Duodenal mucosa (tissue), 2 donors: Measurements from ENCODE around the gene PAX5.

Source experiments
- H3K27ac ChIP-seq: one replicate; pipeline ENCODE4 v1.7.0; 2013; ENCODE audit warnings: low read depth, low read length
- H3K27me3 ChIP-seq, 2 donors: one replicate each; pipeline ENCODE4 v1.7.0; 2013; ENCODE audit warnings: low read length in 2 of 2, control low read depth in 1 of 2; ENCODE audit not compliant: insufficient read depth in 2 of 2, control insufficient read depth in 1 of 2
- H3K36me3 ChIP-seq, 2 donors: one replicate each; pipeline ENCODE4 v1.7.0; 2013; ENCODE audit warnings: low read length in 2 of 2, control low read depth in 1 of 2; ENCODE audit not compliant: insufficient read depth in 2 of 2, control insufficient read depth in 1 of 2
- H3K4me1 ChIP-seq, 2 donors: one replicate each; pipeline ENCODE4 v1.7.0; 2013; ENCODE audit warnings: low read length in 2 of 2, control low read depth in 1 of 2; ENCODE audit not compliant: insufficient read depth in 2 of 2, control insufficient read depth in 1 of 2
- H3K4me3 ChIP-seq, 2 donors: one replicate each; pipeline ENCODE4 v1.7.0; 2013; ENCODE audit warnings: low read length in 2 of 2, low read depth in 1 of 2
- H3K9ac ChIP-seq, 2 donors: one replicate each; pipeline ENCODE4 v1.7.0; 2013; ENCODE audit warnings: low read length in 2 of 2, low read depth in 1 of 2
- H3K9me3 ChIP-seq, 2 donors: one replicate each; pipeline ENCODE4 v1.7.0; 2013; ENCODE audit warnings: low read length in 2 of 2, control low read depth in 1 of 2; ENCODE audit not compliant: control insufficient read depth in 1 of 2

Gene PAX5

DNA sequence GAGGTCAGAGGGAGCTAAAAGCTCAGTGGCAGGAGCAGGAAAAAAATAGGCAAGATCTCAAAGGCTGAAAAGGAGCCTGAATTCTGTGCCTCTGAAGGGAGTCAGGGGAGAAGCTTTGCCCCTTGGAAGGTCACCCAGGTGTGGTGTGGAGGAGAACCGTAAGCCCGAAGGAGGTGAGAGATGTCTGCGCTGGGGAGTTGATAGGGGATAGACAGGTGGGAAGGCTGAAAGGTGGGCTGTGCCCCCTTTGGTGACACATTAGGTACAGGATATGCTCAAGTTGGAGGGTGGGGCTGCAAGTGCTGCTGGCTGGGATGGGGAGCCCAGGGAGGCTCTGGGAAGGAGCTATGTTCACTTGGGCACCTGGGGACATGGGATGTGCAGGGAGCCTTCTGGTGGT, 217.7 kb downstream of the PAX5 start:
- Histone ChIP-seq H3K9ac (no peak overlapping the region), H3K4me3 (no peak overlapping the region), H3K27me3 (peaks cover 14 to 15% of the 10 kb centered on the region in 2 donors), H3K27ac (no peak overlapping the region), H3K9me3 (no peaks in the 10 kb centered on the region), H3K4me1 (no peaks in the 10 kb centered on the region), H3K36me3 (no peaks in the 10 kb centered on the region)

DNA sequence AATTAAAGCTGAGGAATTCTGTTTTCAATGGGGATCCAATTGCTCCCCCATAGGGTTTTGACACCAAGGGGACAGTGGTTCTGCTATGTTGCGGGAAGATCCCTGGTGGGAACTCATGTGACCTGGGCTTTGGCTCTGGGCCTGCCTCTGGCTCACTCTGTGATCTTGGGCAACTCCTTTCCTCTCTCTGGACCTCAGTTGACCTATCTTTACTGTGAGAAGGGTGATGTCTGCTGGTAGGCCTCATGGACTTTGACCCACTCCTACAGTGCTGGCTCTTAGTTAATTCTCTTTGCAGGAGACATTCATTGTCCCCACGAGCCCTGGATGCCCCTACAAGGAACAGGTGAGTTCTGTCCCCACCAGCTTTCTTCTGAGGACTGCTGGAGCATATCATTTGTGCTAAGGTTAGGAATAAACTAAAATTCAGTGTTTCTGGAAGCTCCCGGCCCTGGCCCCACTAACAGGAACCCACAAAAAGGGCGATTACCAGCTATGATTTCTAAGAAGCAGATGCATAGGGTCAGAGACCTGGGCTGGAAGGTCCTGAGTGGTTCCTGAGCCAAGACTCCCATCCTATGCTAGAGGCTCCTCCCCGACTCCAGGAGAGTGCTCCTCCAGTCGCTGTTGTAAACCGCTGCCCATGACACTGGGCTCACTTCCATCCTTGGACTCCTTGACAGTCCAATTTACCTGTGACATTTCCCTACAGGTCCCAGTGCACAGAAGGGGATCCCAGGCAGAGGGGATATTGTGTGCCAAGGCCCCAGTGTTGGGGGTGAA, 218.3 kb downstream of the PAX5 start:
- no peak overlapping the region for H3K27ac ChIP-seq
- no peaks in the 10 kb centered on the region for H3K4me1 ChIP-seq
- peaks cover 14 to 15% of the 10 kb centered on the region in 2 donors for H3K27me3 ChIP-seq
- no peak overlapping the region for H3K9ac ChIP-seq
- H3K36me3 ChIP-seq = no peaks in the 10 kb centered on the region
- no peaks in the 10 kb centered on the region for H3K9me3 ChIP-seq
- no peak overlapping the region for H3K4me3 ChIP-seq

DNA sequence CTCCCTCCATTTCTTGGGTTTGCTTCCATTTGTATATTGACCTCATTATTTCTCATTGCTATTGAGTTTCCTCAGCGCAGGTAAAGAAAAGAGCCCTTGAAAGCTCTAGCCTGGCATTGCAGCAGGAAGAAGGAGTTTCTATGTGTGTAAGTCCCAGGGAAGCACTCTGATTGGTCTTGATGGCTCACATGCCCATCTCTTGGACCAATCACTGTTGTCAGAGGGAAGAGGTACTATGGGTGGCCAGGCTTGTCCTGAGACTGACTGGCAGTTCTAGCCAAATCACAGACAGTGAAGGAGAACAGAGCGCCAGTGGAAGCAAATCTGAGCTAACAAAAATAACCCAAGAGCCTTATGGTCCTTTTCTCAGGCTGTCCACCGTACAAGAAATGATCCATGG, 219.0 kb downstream of the PAX5 start:
- Histone ChIP-seq H3K4me3 (no peak overlapping the region), H3K27ac (no peak overlapping the region), H3K36me3 (no peaks in the 10 kb centered on the region), H3K9me3 (no peaks in the 10 kb centered on the region), H3K27me3 (peaks cover 14 to 15% of the 10 kb centered on the region in 2 donors), H3K4me1 (no peaks in the 10 kb centered on the region), H3K9ac (no peak overlapping the region)

DNA sequence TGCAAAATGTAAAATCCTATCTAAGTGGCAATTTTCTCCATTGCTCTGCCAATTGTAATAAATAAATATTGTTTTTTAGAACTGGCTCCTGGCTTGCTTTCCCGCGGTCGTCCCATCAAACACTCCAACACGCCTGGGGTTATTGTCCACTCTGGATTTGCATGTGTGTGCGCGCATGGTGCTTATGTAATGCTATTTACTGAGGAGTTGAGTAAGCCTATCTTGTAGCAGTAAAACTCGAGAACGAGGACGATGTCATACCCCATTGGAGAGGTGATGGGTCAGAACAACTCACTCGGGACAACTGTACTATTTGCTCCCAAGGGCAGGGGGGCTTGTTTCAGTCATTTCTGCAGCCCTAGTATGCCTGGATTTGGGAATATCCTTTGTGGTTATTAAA, 220.9 kb downstream of the PAX5 start:
- Histone ChIP-seq H3K9me3 (no peaks in the 10 kb centered on the region), H3K9ac (no peak overlapping the region), H3K27ac (no peak overlapping the region), H3K4me1 (no peaks in the 10 kb centered on the region), H3K4me3 (no peak overlapping the region), H3K36me3 (no peaks in the 10 kb centered on the region), H3K27me3 (peaks cover 4 to 9% of the 10 kb centered on the region in 2 donors)

DNA sequence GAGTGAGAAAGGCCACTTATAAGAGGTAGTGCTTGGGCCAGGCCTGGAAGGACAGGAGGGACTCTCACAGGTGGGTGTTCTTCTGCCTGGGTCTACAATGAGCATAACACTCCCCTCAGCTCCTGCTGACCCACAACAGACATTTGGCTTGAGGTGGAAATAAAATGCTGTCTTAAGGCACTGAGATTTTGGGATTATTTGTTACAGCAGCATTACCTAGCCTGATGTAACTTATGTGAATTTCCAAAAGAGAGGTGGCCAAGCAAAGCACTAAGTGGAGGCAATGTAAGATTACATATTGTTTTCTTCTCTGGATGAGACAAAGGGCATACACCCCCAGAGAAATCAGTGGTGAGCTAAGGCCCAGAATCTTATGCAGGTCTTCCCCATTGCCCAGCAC, 221.5 kb downstream of the PAX5 start:
- no peak overlapping the region for H3K9ac ChIP-seq

DNA sequence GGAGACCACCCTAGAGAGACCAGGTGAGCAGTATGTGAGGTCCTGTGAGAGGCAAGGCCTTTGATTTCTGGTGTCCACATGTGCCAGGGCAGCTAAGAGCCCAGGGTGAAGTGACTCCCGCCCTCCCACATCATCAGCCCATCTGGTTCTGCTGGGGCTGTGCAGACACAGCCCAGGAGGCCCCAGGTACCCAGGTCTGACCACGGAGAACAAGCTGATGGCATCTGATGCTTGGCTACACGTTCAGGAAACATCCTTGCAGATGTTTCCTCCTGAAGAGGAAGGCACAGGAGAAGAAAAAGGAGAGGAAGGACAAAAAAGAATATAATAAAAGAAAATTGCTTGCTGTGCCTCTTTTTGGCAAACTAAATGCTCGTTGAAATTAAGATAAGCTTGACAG, 225.8 kb downstream of the PAX5 start:
- H3K9me3 ChIP-seq = no peaks in the 10 kb centered on the region
- H3K9ac ChIP-seq = no peak overlapping the region
- no peaks in the 10 kb centered on the region for H3K4me1 ChIP-seq
- no peak overlapping the region for H3K27ac ChIP-seq
- no peaks in the 10 kb centered on the region for H3K36me3 ChIP-seq
- H3K27me3 ChIP-seq = no peaks in the 10 kb centered on the region
- no peak overlapping the region for H3K4me3 ChIP-seq

More for the DNA sequence above, 221.5 kb downstream of the PAX5 start:
- H3K4me1 ChIP-seq = no peaks in the 10 kb centered on the region
- no peak overlapping the region for H3K27ac ChIP-seq
- H3K4me3 ChIP-seq = no peak overlapping the region
- peaks cover 0 to 3% of the 10 kb centered on the region in 2 donors for H3K27me3 ChIP-seq
- H3K9me3 ChIP-seq = no peaks in the 10 kb centered on the region
- H3K36me3 ChIP-seq = no peaks in the 10 kb centered on the region

DNA sequence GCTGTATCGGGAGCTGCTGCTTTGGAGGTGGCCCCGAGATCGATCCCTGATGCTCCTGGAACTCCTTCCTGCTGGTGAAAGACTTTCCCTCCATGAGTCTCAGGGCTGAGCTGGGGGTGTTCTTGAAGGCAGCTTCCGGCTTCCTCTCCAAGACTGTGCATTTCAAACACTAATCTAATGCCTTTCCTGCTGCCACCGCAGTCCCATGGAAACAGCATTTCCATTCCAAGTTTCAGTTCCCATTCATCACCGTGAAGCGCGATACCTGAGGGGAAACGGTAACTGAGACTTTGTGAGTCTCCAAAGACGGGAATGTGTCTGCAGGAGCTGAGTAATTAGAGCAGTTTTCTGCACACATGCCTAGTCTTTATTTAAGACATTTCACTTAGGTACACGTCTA, 230.1 kb downstream of the PAX5 start:
- H3K4me1 ChIP-seq = no peaks in the 10 kb centered on the region
- H3K27ac ChIP-seq = no peak overlapping the region
- peaks cover 0 to 9% of the 10 kb centered on the region in 2 donors for H3K27me3 ChIP-seq
- H3K9ac ChIP-seq = no peak overlapping the region
- H3K36me3 ChIP-seq = no peaks in the 10 kb centered on the region
- no peaks in the 10 kb centered on the region for H3K9me3 ChIP-seq
- no peak overlapping the region for H3K4me3 ChIP-seq

DNA sequence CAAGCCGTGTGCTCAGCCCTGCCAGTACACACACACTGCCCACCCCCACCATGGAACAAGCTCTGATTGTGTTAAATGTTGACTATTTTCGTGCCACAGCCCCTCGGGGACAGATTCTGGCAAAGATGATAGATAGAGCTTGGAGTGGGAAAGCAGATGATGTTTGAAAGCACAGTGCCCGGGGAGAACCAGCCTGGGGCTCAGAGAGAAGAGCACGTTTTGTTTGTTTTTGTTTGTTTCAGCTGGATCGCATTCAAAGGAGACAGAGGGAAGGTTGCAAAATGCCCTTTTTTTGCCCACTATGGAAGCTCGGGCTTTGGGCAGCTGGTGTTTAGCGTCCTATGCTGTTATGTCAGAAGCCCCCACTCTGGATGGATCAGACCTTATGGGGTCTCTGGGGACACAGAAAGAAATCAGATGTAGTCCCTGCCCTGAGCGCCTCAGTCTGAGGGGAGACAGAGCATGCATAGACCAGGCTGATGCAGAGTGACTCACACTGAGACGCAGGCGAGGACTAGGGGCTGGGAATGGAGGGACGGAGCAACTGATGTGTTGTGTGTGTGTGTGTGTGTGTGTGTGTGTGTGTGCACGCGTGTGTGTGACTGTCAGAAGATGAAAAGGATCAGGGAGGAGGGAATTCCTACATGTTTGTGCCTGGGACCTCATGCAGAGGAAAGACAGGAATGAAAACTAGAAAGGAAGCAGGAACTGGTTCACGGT, 231.7 kb downstream of the PAX5 start:
- Histone ChIP-seq H3K27ac (no peak overlapping the region), H3K4me1 (no peaks in the 10 kb centered on the region), H3K36me3 (no peaks in the 10 kb centered on the region), H3K9ac (no peak overlapping the region), H3K4me3 (no peak overlapping the region), H3K9me3 (no peaks in the 10 kb centered on the region), H3K27me3 (peaks cover 0 to 9% of the 10 kb centered on the region in 2 donors)

DNA sequence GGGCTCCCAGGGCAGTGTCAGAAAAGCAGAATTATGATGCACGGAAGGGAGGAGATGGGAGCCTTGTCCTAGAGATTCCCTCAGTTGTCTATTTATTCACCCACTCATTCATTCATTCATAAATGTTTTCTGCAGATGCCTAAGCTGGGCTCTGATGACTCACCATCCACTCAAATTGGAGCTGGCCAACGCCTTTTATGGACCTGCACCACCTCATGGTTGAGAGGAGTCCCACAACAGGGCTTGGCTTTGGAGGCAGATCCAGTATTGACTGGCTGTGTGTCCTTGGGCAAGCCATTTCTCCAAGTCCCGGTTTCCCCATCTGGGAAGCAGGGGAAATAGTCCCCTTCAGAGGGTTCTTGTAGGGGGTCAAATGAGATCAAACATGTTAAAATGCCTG, 233.6 kb downstream of the PAX5 start:
- Histone ChIP-seq H3K9me3 (no peaks in the 10 kb centered on the region), H3K36me3 (no peaks in the 10 kb centered on the region), H3K27me3 (peaks cover 0 to 9% of the 10 kb centered on the region in 2 donors), H3K27ac (no peak overlapping the region), H3K4me3 (no peak overlapping the region), H3K9ac (no peak overlapping the region), H3K4me1 (no peaks in the 10 kb centered on the region)

DNA sequence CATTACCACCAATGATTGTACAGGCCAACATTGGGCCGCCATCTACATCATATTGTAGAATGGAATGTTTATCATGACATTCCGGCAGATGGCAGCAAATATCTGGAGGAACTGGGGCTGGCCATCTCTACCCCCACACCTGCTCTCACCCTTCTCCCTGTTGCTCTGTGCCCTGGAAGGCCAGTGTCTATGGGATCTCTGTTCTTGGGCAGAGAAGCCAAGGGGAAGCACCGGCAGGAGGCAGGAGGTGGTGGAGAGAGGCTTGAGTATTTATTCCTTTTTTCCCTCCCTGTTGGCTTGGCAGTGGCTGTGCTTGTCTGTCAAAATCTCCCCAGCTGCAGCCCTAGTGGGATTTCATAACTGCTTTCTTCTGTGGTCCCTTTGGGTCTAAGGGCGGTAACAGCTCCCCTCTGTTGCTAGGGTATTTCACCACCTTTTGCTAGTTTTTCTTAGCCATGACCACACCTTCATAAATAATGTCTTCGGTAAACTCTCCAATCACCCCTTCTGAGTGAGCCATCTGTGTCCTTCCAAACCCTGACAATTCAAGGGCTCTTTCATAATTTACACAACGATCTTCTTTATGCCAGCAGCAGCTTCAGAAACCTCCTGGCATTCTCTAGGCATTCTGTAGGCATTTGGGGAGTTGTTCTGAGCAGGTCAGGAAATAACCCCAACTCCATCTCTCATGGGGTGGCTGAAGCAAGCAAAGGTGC, 235.6 kb downstream of the PAX5 start:
- no peaks in the 10 kb centered on the region for H3K4me1 ChIP-seq
- H3K27ac ChIP-seq = no peak overlapping the region
- H3K36me3 ChIP-seq = no peaks in the 10 kb centered on the region
- no peak overlapping the region for H3K9ac ChIP-seq
- peaks cover 3 to 6% of the 10 kb centered on the region in 2 donors for H3K9me3 ChIP-seq
- H3K4me3 ChIP-seq = no peak overlapping the region
- peaks cover 0 to 9% of the 10 kb centered on the region in 2 donors for H3K27me3 ChIP-seq
